Muscle layer of duodenum (tissue), 2 donors: ENCODE results near the gene SRC.
"Not testable (repeated sequence)": the region's sequence is repeated elsewhere in the genome, so short reads cannot be mapped to it uniquely, and the experiment has no call there.

Source experiments
- H3K27ac ChIP-seq: one replicate; pipeline ENCODE4 v1.7.0; 2013; ENCODE audit warnings: mild to moderate bottlenecking, low read length
- H3K27me3 ChIP-seq: one replicate; pipeline ENCODE4 v1.7.0; 2013; ENCODE audit warnings: low read depth, mild to moderate bottlenecking, control low read depth, low read length
- H3K36me3 ChIP-seq, 2 donors: one replicate each; pipeline ENCODE4 v1.7.0; 2013; ENCODE audit warnings: low read length in 2 of 2, control low read depth in 1 of 2, mild to moderate bottlenecking in 1 of 2; ENCODE audit not compliant: insufficient read depth in 2 of 2, control insufficient read depth in 1 of 2
- H3K4me1 ChIP-seq, 2 donors: one replicate each; pipeline ENCODE4 v1.7.0; 2013; ENCODE audit warnings: low read length in 2 of 2, mild to moderate bottlenecking in 2 of 2, control low read depth in 1 of 2, moderate library complexity in 1 of 2; ENCODE audit not compliant: insufficient read depth in 2 of 2, control insufficient read depth in 1 of 2
- H3K4me3 ChIP-seq, 2 donors: one replicate each; pipeline ENCODE4 v1.7.0; 2013; ENCODE audit warnings: low read length in 2 of 2, low read depth in 1 of 2, mild to moderate bottlenecking in 1 of 2
- H3K9me3 ChIP-seq, 2 donors: one replicate each; pipeline ENCODE4 v1.7.0; 2013; ENCODE audit warnings: low read length in 2 of 2, control low read depth in 1 of 2, mild to moderate bottlenecking in 1 of 2; ENCODE audit not compliant: control insufficient read depth in 1 of 2
- donor health status: healthy.

The SRC gene

DNA sequence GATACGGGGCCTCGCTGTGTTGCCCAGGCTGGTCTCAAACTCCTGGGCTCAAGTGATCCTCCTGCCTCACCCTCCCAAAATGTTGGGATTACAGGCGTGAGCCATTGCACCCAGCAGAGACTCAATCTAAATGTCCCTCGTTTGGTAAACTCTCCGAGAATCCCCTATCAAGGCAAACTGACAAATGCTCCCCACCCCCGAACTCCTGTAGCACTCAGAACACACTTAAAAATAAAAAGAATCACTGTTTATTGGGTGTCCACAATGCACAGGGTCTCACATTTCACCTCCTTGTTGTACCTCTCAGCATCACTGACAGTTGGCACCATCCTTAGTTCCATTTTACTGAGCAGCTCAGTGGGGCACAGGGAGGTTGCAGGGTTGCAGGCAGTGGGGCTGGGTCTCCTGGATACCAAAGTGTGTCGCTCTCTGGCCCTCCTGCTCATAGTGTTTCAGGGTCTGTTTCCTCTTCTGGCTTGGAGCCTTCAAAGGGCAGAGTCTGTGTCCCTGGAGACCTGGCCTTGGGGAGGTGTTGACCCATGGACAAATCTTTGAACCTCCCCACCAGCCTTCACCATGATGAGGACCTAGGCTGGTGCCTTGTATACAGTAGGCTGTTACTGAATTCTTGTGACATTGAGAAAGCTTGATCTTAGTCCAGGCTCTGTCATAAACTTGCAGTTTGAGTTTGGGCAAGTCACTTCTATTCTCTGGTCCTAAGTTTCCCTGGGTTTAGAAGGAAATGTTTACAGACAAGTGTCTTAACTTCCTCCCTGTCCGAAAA is 8.5 kb upstream of the SRC start:
- Histone ChIP-seq H3K36me3 (no peaks in the 10 kb centered on the region), H3K27me3 (no peaks in the 10 kb centered on the region), H3K27ac (no peak overlapping the region), H3K4me1 (peaks cover 0 to 9% of the 10 kb centered on the region in 2 donors), H3K9me3 (no peaks in the 10 kb centered on the region), H3K4me3 (no peak overlapping the region)

DNA sequence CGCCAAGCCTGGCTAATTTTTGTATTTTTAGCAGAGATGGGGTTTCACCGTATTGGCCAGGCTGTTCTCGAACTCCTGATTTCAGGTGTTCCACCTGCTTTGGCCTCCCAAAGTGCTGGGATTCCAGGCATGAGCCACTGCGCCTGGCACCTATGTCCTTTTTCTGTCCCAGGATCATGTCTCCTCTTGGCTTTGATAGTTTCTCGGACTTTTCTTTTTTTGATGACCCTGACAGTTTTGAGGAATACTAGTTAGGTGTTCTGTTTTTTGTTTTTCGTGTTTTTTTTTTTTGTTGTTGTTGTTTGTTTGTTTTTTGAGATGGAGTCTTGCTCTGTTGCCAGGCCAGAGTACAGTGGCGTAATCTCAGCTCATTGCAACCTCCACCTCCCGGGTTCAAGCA is 7.6 kb upstream of the SRC start:
- H3K4me1 ChIP-seq, H3K27ac ChIP-seq, H3K4me3 ChIP-seq, H3K27me3 ChIP-seq, H3K36me3 ChIP-seq, H3K9me3 ChIP-seq: not testable (repeated sequence)

DNA sequence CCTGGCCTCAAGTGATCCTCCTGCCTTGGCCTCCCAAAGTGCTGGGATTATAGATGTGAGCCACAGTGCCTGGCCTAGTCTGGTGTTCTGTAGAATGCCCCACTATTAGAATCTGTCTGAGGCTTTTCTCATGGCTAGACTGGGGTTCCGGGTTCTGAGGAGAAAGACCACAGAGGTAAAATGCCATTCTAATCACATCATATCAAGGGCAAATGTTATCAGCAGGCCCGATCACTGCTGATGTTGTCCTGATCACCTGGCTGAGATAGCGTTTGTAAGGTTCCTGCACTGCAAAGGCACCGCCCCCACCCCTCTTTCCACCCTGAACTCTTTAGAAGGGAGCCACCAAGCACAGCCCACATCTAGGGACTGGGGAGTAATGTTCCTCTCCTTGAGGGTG is 6.7 kb upstream of the SRC start:
- Histone ChIP-seq H3K36me3 (no peaks in the 10 kb centered on the region), H3K9me3 (no peaks in the 10 kb centered on the region), H3K27me3 (no peaks in the 10 kb centered on the region), H3K4me3 (no peak overlapping the region), H3K27ac (no peak overlapping the region), H3K4me1 (peaks cover 0 to 5% of the 10 kb centered on the region in 2 donors)

GRCh38 chr20:37339764-37340109 is 6.2 kb upstream of the SRC start:
- not testable (repeated sequence) for H3K36me3 ChIP-seq, H3K4me3 ChIP-seq, H3K27me3 ChIP-seq, H3K9me3 ChIP-seq, H3K27ac ChIP-seq, H3K4me1 ChIP-seq

DNA sequence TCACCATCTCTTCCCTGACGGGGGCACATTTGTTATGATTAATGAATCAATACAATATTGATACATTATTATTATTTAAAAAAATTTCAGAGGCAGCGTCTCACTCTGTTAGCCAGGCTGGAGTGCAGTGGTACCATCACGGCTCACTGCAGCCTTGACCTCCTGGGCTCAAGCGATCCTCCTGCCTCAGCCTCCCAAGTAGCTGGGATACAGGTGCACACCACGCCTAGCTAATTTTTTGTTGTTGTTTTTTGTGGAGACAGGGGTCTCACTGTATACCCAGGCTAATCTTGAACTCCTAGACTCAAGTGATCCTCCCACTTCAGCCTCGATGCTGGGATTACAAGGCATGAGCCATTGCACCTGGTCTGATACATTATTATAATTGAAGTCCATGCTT is 4.9 kb upstream of the SRC start:
- no peak overlapping the region for H3K4me3 ChIP-seq
- no peaks in the 10 kb centered on the region for H3K27me3 ChIP-seq
- no peak overlapping the region for H3K27ac ChIP-seq
- H3K9me3 ChIP-seq = no peaks in the 10 kb centered on the region
- H3K4me1 ChIP-seq = peaks cover 0 to 4% of the 10 kb centered on the region in 2 donors
- no peaks in the 10 kb centered on the region for H3K36me3 ChIP-seq

DNA sequence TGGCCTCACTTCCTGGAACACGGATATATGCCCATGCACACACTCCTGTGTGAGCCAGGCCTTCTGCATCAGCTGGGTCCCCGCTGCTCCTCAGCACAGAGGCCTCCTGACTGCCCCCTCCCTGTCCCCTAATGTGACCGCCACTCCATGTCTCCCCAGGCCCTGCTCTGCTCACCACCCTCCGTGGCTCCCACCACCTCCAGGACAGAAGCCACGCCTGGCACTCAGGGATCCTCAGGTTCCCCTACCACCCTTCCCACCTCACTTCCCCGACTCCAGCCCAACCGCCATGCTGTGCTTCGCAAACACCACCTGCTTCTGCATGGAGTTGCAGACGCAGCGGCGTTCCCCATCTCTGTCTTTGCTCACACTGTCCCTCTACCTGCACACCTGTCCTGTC is 4.3 kb upstream of the SRC start:
- no peak overlapping the region for H3K27ac ChIP-seq
- H3K4me3 ChIP-seq = no peak overlapping the region
- no peaks in the 10 kb centered on the region for H3K4me1 ChIP-seq
- H3K27me3 ChIP-seq = no peaks in the 10 kb centered on the region
- H3K36me3 ChIP-seq = no peaks in the 10 kb centered on the region
- no peaks in the 10 kb centered on the region for H3K9me3 ChIP-seq

DNA sequence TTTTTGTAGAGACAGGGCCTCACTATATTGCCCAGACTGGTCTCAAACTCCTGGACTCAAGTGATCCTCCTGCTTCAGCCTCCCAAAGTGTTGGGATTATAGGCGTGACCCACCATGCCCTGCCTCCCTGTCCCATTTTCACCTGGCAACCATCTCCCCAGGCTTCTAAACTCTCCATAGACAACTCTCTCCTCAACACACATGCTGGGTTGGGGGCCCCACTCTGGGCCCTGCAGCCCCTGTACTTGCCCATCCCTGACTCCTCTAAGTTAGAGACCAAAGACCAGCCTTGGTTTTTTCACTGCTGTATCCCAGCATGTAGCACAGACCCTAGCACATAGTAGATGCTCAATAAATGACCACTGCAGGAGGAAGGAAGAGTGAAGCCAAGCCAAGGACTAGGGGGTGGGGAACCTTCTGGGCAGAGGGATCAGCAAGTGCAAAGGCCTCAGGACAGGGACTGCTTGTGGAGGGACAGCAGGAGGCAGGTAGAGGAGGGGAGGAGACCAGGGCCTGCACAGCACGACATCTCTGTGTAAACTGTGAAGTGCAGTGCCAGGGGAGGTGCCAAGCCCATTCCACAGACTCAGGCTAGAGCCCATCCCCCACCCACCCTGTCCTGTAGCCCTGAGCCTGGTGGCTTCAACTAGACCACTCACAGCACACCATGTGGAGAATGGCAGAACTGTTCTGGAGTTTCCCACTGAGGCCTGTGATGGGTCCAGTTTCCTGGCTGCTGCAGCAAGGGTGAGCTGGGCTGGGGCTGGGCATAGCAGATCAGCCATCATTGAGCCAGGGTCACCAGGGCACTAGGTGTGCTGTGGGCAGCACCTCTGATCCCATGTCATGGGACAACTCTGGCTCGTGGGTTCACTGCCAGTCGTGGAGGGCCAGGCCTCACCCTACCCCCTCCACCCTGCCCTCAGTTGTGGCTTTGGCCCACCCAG is 3.4 kb upstream of the SRC start:
- H3K4me3 ChIP-seq = no peak overlapping the region
- no peaks in the 10 kb centered on the region for H3K36me3 ChIP-seq
- no peak overlapping the region for H3K27ac ChIP-seq
- peaks cover 0 to 8% of the 10 kb centered on the region in 2 donors for H3K4me1 ChIP-seq
- H3K27me3 ChIP-seq = no peaks in the 10 kb centered on the region
- no peaks in the 10 kb centered on the region for H3K9me3 ChIP-seq

GRCh38 chr20:37343212-37343993 is 2.5 kb upstream of the SRC start:
- H3K36me3 ChIP-seq = no peaks in the 10 kb centered on the region
- peaks cover 0 to 16% of the 10 kb centered on the region in 2 donors for H3K4me1 ChIP-seq
- no peak overlapping the region for H3K4me3 ChIP-seq
- H3K27ac ChIP-seq = peak overlapping the region; percentile 83
- H3K27me3 ChIP-seq = no peaks in the 10 kb centered on the region
- H3K9me3 ChIP-seq = no peaks in the 10 kb centered on the region

GRCh38 chr20:37343994-37344355 is 2.0 kb upstream of the SRC start:
- no peaks in the 10 kb centered on the region for H3K36me3 ChIP-seq
- peak overlapping the region; percentile 83 for H3K27ac ChIP-seq
- peaks cover 0 to 20% of the 10 kb centered on the region in 2 donors for H3K4me1 ChIP-seq
- no peaks in the 10 kb centered on the region for H3K9me3 ChIP-seq
- H3K27me3 ChIP-seq = no peaks in the 10 kb centered on the region
- no peak overlapping the region for H3K4me3 ChIP-seq

DNA sequence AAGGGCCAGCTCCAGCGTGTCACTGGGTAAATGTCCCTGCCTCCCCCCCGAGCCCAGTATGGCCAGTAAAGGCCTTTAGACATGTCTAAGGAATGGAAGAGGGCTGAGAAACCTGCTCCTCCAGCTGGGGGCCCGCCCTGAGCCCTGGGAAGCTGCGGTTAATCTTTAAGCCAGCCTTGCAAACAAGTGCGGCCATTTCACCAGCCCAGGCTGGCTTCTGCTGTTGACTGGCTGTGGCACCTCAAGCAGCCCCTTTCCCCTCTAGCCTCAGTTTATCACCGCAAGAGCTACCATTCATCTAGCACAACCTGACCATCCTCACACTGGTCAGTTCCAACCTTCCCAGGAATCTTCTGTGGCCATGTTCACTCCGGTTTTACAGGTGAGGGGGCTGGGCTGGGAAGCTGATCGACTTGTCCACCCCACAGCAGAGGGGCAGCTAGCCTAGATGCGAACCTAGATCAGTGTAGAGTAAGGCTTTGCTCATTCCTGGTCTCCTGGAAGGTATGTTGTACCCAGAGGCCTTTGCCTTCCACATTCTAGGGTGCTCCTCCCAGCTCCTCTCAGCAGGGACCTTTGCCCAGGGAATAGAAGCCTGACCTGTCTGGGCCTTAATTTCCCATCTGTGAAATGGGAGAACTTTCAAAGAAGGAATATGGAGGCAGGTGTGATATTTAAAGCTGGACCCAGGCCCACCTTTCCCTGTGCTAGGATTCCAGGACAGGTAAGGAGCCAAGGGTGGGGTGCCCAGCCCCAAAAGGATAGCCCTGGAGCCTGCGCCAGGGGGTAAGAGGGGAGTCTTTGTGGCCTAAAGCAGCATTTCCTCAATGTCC is 1.2 kb upstream of the SRC start:
- no peaks in the 10 kb centered on the region for H3K36me3 ChIP-seq
- H3K4me3 ChIP-seq = peak overlapping the region; percentile 50 to 64
- H3K9me3 ChIP-seq = no peaks in the 10 kb centered on the region
- peak overlapping the region; percentile 83 for H3K27ac ChIP-seq
- H3K27me3 ChIP-seq = no peaks in the 10 kb centered on the region
- peaks cover 0 to 28% of the 10 kb centered on the region in 2 donors for H3K4me1 ChIP-seq
